Stimulated activated naive CD8-positive, alpha-beta T cell treated with anti-CD3 and anti-CD28 coated beads, Interleukin-15, Interleukin-2, amounts not matched to agents 100 U/mL and 50 U/mL, for 24 hours (primary cell): ENCODE measurements around the gene KLK6.
"Not testable (repeated sequence)": the region's sequence is repeated elsewhere in the genome, so short reads cannot be mapped to it uniquely, and the experiment has no call there.

Experiments
- ATAC-seq: fragments of 150-1000 bp; cut with Tn5 transposase; one replicate; pipeline ENCODE4 v1.10.0; 2021
- DNase-seq: peaks from one replicate; pipeline ENCODE4 v3.0.0; 2021

KLK6 gene

DNA sequence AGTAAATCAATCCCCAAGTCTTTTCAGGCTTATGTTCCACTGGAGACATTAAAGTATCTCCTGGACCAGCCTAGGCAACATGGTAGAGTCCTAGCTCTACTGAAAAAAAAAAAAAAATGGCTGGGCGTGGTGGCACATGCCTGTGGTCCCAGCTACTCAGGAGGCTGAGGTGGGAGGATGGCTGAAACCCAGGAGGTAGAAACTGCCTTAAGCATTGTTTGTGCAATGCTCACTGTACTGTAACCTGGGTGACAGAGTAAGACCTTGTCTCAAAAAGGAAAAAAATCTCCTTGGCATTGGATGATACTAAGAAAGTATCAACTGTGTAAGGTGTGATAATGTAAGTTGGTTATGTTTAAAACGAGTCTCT is 23.3 kb upstream of the KLK6 start:
- DNase-seq (no peak), ATAC-seq (no peak)

DNA sequence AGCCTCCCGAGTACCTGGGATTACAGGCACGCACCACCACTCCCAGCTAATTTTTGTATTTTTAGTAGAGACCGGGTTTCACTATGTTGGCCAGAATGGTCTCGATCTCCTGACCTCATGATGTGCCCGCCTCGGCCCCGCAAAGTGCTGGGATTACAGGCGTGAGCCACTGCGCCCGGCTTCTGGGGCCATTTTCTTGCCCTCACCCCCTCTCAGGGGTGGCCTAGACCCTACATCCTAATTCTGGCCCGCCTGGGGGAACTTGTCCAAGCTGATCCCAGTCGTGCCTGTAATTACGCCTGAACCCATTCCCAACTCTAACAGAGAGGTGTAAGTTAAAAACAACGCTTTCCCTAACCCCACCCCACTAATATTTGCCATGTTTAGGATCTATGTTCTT is 15.0 kb upstream of the KLK6 start:
- not testable (repeated sequence) for ATAC-seq, DNase-seq

DNA sequence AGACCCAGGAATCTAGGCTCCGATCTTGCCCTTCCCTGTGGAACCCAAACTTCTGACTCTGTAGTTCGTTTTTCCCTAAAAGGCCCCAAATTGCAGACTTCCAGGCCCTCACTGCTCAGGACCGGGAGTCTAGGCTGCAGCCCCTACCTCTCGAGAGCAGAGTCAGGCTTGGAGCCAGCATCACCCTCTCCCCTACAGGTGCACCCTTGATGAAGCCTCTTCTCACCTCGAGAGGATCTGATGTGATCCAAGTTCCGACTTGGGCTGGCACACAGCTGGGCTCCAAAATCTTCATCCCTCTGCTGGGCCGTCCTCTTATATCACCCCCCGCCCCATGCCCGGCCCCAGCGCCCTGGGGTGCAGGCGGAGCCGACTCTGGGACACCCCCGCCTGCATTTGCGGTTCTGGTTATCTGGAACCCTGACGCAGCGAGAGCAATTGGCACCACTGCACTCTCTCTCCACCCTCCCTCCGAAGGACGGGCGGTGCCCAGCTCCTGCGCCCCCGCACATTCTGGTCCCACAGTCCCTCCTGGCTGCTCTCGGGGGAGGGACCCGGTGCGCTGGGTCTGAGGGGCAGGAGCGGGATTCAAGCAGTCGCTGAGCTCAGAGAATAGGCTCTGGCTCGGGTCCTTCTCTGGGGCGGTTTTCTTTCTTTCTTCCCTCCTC is 14.4 kb upstream of the KLK6 start, which contains the start of gene KLK7:
Gene KLK7, minus strand, starts transcription at position 293 of the 668 bp plus-strand sequence. CDS start 1,518 bp downstream, outside the sequence.
- DNase-seq (no peak), ATAC-seq (no peak)

DNA sequence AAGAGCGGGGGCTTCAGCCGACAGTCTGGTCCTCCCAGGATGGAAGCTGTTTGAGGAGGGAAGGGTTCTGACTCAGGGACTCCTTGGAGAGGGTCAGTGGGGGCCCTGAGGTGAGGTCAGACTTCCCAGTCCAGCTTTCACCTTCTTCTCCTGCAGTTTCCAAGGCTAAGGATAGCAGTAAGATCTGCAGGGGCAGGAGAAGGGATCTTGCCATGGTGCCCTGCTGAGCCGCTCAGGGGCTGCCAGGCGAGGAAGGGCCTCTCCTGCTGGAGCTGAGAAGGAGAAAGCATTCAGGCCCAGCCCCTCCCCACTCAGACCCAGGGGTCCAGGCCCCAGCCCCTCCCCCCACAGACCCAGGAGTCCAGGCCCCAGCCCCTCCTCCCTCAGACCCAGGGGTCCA is 12.8 kb upstream of the KLK6 start:
- no peak for ATAC-seq

DNA sequence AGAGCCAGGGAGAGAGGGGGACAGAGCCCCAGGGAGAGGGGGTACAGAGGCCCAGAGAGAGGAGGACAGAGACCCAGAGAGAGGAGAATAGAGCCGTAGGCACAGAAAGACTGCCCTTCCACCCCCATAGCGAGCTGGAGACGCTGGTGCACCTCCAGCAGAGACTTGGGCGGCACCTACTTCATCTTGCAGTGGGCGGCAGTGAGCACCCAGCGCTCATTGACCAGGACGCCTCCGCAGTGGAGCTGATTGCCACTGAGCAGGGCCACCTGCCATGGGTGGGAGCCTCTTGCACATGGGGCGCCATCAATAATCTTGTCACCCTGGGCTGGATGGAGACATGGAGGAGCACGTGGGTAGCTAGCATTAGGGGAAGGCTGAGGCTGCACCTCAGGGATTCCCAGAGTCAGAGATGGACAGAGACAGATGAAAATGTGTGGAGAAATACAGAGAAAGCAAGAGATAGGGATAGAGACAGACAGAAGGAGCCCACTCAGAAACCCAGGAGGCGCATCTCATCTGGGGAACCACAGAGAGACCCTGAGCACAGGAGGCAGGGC is 12.3 kb upstream of the KLK6 start:
- ATAC-seq (no peak), DNase-seq (no peak)

More for the DNA sequence above, 12.8 kb upstream of the KLK6 start:
- no peak for DNase-seq

DNA sequence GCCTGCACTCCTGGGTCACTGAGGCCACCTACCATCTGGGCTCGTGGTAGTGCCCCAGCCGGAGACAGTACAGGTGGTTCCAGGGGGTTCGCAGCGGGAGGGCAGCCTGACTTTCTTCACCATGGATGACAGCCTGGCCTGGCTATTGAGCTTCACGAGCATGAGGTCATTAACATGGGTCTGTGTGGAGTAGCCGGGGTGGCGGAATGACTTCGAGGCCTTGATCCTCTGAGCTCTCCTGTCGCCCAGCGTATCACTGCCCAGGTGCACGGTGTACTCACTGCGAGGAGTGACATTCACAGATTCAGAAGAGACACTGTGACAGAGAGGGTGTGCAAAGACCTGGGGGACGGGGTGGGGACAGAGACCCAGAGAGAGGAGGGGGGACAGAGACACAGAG is 10.8 kb upstream of the KLK6 start:
- ATAC-seq (no peak), DNase-seq (no peak)

DNA sequence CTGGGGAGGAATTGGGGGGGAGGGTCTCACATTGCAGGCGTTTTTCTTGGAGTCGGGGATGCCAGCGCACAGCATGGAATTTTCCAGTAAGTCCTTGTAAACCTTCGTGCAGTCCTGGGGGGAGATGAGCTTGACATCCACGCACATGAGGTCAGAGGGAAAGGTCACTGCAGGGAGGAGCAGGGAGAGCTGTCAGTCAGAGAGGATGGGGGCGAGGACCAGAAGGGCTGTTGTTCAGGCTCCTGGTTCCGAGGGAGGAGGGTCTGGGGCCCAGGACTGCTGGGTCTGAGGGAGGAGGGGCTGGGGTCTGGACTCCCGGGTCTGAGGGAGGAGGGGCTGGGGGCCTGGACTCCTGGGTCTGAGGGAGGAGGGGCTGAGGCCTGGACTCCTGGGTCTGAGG is 10.4 kb upstream of the KLK6 start:
- ATAC-seq (no peak), DNase-seq (no peak)

DNA sequence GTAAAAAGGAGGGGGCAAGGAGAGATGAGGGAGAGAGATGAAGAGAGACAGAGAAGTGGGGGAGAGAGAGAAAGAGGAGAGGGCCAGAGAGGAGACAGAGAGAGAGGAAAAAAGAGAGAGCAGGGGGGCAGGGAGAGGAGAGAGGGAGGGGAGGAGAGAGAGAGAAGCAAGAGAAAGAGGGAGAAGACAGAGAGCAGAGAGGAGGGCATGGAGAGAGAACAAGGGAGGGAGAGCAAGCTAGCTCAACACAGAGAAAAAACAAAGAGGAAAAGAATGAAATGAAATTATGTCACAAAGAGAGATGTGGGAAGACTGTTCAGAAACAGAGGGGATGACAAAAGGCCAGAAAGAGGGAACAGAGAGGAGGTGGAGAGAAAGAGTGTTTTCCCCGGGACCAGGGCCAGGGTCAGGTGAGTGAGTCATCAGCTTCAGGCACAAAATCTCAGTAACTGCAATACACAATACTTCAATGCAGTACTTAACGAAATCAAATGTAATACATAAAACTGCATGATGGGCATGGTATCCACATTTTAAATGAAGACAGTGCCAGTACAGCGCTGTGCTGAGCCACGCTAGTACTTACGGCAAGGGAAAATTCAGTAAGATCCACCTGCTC is 9.5 kb upstream of the KLK6 start:
- DNase-seq (no peak), ATAC-seq (no peak)

DNA sequence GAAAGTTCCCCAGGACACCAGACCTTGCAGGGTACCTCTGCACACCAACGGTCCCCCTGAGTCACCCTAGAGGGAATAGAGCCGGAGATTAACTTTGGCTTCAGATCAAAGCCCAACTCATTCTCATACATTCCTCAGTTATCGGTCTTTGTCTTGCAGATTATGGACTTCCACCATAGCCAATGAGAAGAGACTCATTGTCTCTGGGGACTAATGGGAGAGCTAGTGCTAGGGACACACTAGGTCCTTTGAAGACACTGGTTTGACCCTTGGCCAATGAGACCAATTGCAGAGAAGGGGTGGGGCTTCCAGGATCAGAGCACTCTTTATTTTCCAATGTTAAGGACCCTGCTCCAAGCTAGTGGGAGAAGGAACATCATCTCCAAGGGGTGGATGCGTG is 8.2 kb upstream of the KLK6 start:
- no peak for ATAC-seq

DNA sequence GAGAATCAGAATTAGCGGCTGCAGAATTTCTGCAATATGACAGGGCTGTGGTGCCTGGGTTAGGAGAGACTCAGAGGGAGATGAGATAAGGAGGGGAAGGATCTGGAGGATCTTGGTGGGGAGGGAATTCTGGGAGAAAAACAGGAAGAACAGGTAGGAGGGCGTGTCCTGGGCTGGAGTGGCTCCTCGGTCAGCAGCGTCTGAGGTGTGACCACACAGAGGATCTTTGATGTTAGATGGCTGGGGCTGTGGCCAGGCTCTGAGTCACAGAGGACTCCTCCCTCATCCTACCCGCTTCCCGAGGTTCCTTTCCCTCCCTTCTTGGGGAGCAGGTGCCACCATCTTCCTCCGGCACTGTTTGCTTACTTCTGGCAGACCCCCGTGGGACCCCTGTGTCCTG is 6.4 kb upstream of the KLK6 start:
- no peak for ATAC-seq
- DNase-seq, result no peak

More for the DNA sequence above, 8.2 kb upstream of the KLK6 start:
- DNase-seq, result no peak

DNA sequence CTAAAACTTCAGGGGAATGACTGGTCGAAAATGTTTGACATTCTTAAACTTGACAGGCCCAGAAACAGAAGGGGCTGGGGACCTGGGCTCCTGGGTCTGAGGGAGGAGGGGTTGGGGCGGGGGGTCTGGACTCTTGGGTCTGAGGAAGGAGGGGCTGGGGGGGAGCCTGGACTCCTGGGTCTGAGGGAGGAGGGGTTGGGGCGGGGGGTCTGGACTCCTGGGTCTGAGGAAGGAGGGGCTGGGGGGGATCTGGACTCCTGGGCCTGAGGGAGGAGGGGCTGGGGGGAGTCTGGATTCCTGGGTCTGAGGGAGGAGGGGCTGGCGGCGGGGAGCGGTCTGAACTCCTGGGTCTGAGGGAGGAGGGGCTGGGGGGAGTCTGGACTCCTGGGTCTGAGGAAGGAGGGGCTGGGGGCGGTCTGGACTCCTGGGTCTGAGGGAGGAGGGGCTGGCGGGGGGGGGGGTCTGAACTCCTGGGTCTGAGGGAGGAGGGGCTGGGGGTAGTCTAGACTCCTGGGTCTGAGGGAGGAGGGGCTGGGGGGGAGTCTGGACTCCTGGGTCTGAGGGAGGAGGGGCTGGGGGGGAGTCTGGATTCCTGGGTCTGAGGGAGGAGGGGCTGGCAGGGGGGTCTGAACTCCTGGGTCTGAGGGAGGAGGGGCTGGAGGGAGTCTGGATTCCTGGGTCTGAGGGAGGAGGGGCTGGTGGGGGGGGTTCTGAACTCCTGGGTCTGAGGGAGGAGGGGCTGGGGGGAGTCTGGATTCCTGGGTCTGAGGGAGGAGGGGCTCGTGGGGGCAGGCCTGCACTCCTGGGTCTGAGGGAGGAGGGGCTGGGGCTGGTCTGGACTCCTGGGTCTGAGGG is 5.5 kb upstream of the KLK6 start:
- no peak for DNase-seq
- no peak for ATAC-seq

DNA sequence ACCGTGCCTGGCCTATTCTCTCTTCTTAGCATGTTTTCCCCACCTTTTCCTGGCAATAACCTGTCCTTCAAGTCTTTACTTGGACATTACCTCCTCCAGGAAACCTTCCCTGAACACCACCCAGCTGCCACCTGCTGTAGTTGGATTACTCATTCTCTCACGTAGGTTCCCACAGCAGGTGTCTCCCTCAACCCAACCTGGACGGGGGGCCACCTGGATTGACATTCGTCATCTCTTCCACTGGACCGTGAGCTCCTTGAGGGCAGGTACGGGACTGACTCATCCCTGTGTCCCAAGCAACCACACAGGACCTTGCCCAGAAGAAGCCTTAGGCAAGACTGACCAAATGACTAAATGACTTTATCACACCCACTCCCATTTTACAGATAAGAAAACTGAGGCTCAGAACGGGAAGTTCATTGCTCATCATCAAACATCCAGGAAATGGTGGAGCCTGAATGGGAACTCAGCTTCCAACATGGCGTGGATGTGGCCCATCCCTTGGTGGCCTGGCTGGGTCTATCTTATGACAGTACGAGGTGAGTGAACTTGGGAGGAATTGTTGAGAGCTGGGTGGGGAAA is 3.5 kb upstream of the KLK6 start:
- ATAC-seq (no peak), DNase-seq (no peak)

DNA sequence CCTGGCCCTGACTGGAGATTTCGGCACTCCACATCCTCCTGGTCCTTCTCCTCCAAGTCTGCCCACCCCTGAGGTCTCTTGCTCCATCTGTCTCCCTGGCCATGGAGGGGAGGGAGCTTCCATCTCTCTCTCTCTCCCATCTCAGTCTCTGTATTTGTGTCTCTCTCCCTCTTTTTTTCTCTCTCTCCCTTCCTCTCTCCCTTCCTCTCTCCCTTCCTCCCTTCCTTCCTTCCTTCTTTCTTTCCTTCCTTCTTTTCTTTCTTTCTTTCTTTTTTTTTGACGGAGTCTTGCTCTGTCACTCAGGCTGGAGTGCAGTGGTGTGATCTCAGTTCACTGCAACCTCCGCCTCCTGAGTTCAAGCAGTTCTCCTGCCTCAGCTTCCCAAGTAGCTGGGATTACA is 419 bp upstream of the KLK6 start:
- DNase-seq, ATAC-seq: not testable (repeated sequence)

DNA sequence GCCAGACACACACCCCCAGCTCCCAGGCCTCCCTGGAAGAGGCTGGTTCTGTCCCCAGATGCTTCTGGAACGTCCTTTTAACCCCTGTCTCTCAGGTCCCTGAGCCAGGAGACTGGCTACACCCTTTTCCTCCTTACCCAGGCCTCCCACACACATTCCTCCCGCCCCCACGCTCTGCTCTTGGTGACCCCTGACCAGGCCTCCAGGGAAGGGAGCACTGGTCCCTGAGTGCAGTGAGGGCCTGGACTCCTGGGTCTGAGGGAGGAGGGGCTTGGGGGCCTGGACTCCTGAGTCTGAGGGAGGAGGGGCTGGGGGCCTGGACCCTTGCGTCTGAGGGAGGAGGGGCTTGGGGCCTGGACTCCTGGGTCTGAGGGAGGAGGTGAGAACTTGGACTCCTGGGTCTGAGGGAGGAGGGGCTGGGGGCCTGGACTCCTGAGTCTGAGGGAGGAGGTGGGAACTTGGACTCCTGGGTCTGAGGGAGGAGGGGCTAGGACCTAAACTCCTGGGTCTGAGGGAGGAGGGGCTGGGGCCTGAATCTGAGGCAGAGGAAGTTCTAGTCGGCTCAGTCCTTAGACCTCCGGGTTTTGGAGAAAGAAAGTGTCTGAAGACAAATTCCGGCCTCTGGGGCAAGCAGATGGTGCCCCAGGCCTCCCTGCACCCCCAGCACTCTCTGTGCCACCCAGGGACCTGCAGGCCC is 527 bp downstream of the KLK6 start:
- ATAC-seq, result no peak
- no peak for DNase-seq

DNA sequence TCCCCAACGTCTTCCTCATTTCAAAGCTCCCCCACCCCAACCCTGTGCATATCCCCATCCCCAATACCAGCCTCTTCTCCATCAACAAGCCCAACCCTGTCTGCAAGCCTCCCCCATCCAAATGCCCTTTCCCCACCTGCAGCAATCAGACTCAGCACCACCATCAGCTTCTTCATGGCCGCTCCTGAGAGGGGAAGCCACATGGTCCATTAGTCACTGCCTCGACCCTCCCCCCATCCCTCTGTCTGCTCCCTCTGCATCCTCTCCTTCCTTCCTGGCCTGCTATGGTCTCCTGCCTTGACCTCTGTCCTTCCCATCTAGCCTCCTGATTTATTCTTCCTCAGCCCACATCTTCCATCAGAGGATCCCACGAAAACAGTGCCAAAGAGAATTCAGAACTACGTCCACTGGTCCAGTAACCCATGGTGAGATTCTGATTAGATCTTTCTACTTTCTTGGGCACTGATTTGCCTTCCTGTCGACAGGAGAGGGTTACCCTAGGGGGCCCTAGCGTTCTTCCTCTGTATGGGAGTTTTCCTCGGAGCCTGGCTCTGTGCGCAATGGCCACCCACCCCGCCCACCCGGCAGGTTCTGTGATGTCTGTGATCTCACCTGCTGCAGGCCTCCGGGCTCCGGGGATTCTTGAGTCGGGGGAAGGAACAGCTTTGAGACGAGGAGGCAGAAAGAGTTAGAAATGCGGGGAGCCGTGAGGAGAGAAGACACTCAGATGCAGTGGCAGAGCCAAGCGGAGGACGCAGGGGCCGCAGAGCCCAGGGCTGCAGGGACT is 1.3 kb downstream of the KLK6 start:
- ATAC-seq (no peak), DNase-seq (no peak)

DNA sequence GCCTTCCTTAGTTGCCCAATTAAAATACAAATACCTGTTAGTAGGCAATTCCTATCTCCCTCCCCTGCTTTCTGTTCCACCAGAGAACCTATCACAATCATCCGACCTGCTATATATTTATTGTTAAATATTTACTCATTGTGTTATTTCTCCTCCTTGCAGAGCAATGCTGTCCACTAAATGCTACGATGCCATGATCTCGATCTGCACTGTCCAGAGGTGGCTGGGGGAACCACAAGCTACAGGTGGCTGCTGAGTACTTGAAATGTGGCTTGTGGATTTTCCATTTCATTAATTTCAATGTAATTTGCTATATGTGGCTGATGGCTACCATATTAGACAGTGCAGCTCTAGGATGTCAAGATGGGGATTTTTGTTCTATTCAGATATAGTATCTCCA is 5.1 kb downstream of the KLK6 start:
- ATAC-seq (no peak), DNase-seq (no peak)

DNA sequence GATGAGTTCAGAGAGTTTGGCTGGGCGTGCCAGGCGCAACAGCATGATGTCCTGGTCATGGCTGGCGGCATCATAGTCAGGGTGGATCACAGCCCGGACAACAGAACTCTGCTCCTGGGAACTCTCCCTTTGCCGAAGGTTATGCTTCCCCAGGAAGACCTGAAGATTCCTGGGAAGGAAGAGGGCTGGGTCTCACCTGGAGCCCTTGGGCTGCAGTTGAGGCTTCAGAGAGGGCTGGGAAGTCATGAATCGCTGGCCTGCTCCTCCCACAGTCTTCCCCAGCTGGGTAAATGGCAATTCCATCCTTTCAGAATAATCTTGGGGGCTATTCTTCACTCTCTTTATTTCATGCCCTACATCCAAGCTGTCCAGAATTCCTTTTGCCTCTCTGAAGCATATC is 6.0 kb downstream of the KLK6 start:
- no peak for DNase-seq

DNA sequence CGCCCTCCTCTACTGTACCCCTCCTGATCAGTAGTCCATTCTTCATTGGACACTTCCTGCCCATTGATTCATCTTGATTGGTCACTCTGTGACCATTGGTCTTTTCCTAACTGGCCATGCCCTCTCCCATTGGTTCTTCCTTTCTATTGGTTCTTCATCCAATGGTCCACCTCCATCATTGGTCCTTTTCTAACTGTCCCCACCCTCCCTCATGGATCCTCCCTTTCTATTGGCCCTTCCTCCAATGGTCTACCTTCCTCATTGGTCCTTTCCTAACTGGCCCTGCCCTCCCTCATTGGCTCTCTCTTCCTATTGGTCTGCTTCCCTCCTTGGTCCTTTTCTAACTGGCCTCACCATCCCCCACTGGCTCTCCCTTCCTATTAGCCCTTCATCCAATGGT is 7.1 kb downstream of the KLK6 start:
- DNase-seq, result no peak
- ATAC-seq, result no peak

More for the DNA sequence above, 6.0 kb downstream of the KLK6 start:
- ATAC-seq, result no peak

DNA sequence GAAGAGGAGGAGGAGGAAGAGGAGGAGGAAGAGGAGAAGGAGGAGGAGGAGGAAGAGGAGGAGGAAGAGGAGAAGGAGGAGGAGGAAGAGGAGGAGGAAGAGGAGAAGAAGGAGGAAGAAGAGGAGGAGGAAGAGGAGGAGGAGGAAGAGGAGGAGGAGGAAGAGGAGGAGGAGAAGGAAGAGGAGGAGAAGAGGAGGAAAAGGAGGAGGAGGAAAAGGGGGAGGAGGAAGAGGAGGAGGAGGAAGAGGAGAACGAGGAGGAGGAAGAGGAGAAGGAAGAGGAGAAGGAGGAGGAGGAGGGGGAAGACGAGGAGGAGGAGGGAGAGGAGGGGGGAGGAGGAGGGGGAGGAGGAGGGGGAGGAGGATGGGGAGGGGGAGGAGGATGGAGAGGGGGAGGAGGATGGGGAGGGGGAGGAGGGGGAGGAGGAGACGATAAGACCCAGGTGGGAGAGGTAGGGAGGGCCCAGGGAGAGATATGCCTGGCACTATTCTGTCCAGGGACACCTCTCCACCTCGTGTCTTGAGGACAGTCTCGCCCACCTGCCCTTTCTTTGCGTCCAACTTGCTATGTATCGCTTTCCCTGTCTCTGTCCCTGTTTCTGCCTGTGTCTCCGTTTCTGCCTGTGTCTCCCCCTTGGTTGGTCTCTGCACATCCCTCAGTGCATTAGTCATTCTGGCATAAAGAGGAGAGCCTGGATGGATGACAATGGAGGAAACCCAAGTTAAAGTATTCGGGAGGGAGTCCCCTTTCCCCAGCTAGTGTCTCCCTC is 9.5 kb downstream of the KLK6 start:
- DNase-seq (no peak), ATAC-seq (no peak)

DNA sequence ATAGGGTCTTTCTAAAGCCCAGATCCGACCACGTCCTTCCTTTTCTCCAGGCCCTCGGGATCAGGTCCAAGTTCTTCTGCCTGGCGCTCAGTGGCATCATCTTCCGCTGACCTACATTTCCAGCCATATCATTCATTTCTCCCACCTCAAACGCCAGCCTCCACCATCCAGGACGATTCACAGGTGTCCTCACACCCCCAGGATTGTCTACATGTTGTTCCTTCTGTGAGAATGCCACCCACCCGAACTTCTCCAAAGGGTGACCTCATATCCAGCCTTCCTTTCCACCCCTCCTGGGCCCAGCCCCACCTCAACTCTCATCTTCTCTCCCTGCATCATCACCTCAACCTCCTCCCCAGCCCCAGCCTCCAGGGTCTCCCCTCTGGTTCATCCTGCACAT is 11.8 kb downstream of the KLK6 start:
- ATAC-seq (no peak), DNase-seq (no peak)
